Activated naive CD8-positive, alpha-beta T cell (primary cell): ENCODE results near the gene KANSL1.

Source experiments
- H3K27ac Mint-ChIP-seq: one replicate; pipeline ENCODE4 v1.8.0; 2021; ENCODE audit warnings: mixed read lengths
- H3K27me3 Mint-ChIP-seq: one replicate; pipeline ENCODE4 v1.8.0; 2021; ENCODE audit warnings: mixed read lengths
- H3K36me3 Mint-ChIP-seq: one replicate; pipeline ENCODE4 v1.8.0; 2021; ENCODE audit warnings: mixed read lengths
- H3K4me1 Mint-ChIP-seq: one replicate; pipeline ENCODE4 v1.8.0; 2021; ENCODE audit warnings: low read depth, mixed read lengths
- H3K4me3 Mint-ChIP-seq: one replicate; pipeline ENCODE4 v1.8.0; 2021; ENCODE audit warnings: mild to moderate bottlenecking, mixed read lengths
- H3K9me3 Mint-ChIP-seq: one replicate; pipeline ENCODE4 v1.8.0; 2021; ENCODE audit warnings: low read depth, mixed read lengths

The KANSL1 gene

GRCh38 chr17:45980855-45981254, 212.4 kb downstream of the KANSL1 start:
- Mint-ChIP-seq H3K9me3 (no peaks in the 10 kb centered on the region), H3K4me1 (no peaks in the 10 kb centered on the region), H3K27me3 (no peaks in the 10 kb centered on the region), H3K4me3 (no peak overlapping the region), H3K27ac (no peak overlapping the region), H3K36me3 (no peaks in the 10 kb centered on the region)
